SK-N-SH treated with all-trans-retinoic acid at 6 μM for 48 hours (cell line): ENCODE data around the gene RNF10.

Experiments
- ATAC-seq: fragments of 200-7000 bp; cut with Tn5 transposase; 3 replicates; pipeline ENCODE4 v1.9.1; 2020; ENCODE audit warnings: mild to moderate bottlenecking, moderate library complexity
- PPARA ChIP-seq: fragments of 250-450 bp; sonication (Bioruptor Pico); IDR thresholded peaks from 2 replicates; pipeline ENCODE4 v1.5.0; 2020; ENCODE audit warnings: mild to moderate bottlenecking, borderline replicate concordance
- ZFP30 ChIP-seq: fragments of 450-650 bp; formaldehyde crosslinking; IDR thresholded peaks from 2 replicates; pipeline ENCODE4 v1.5.0; 2022; ENCODE audit warnings: mild to moderate bottlenecking, moderate library complexity

RNF10 gene

DNA sequence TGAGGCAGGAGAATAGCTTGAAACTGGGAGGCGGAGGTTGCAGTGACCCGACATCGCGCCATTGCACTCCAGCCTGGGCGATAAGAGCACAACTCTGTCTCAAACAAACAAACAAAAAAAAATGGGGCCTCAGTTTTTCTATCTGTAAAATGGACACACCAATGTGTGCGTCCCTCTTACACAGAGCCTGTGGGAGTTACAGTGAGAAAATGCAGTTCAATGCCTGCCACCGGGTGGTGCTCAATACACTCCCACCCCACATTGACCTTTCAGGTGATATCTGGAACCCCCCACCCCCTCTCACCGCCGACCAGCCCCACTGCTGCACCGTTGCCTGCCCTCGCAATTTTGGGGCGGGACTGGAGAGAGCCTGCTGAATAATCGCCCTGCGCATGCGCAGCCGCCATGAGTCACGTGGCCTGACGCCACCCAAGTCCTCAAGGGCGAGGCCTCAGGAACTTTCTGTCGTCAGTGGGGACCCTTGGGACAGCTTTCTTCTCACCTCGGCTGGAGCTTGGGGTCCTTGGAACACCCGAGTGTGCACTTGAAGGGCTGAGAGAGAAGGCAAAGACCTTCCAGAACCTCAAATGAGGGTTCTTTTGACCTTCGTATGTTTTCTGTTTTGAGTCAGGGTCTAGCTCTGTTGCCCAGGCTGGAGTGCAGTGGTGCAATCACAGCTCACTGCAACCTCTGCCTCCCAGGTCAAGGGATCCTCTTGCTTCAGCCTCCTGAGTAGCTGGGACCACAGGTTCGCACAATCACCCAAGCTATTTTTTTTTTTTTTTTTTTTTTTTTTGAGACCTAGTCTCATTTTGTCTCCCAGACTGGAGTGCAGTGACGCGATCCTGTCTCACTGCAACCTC lies 91.6 kb downstream of the RNF10 start:
- no peak for ATAC-seq
- TF ChIP-seq PPARA (CRISPR knock-in tag), result no peak
- TF ChIP-seq ZFP30 (CRISPR knock-in tag), result no peak
- TF ChIP-seq, all 23 proteins: peak for 0
